ENCODE data around the gene ADRM1.

ADRM1 gene

DNA sequence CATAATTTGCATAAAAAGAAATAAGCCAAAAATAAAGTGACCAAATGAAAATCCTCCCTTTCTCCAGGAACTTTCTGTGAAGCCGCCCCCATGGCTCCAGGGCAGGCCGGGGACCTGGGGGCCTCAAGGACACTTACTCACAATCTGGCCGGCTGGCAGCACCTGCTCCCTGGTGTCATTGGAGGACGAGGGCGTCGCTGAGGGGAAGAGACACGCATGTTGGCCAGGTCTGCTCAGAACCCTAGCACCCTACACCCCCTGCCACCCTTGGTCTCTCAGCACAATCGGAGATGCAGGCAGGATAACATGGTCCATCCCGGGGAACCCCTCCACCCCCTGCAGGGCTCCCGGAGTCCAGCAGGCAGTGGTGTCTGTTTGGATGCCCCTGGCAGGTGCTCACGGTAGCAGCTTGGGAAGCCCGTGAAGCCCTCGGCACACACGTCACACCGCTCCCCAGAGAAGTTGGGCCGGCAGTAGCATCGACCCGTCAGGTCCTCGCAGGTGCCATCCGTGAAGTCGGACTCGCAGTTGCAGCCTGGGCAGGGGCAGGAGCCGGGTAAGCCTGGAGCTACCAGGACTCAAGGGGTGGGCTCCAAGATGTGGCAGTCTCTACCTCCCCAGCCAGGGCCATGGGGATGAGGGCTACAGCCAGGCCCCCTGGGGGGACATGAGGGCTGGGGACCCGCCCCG lies 43.0 kb downstream of the ADRM1 start:
- no peak for DNase-seq

DNA sequence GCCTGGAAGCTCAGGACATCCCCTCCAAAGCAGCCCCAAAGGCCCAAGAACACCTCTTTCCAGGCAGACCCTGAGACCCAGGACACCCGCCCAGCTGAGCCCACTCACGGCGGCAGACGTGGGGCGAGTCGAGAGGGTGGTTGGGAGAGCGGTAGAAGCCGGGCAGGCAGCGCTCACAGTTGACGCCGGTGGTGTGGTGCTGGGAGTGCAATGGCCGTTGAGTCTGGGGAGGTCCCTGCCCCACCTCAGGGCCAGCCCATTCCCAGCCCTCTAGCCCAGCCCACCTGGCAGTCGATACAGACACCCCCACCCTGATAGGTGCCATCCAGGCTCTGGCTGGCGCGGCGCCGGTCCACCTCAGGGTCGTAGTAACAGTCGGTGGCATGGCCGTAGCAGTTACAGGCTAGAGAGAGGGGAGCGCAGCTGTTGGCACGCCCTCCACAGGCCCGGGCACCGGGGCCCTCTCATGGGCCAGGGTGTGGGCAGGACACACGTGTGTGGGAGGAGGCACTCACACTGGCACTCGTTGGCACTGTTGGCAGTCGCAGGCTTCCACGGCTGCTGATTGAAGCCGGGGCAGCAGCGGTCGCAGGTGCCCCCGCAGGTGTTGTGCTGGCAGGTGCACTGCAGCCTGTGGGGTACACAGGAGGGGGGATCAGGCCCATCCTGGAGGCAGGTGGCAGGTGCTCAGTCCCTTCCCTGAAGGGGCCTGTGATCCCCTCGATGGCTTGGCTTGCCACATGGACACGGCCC lies 43.8 kb downstream of the ADRM1 start:
- DNase-seq: no peak

DNA sequence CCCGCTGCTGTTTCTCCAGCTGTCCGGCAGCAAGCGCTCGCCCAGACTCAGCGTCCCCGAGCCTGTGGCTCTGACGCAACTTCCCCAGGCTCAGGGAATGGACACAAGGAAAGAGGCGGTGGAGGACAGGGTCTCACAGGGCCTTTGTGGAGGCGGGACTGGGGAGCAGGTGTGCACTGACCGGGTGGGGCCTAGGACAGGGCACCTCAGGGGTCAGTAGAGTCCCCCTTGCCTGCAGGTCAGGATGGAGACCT lies 44.3 kb downstream of the ADRM1 start:
- no peak for DNase-seq

DNA sequence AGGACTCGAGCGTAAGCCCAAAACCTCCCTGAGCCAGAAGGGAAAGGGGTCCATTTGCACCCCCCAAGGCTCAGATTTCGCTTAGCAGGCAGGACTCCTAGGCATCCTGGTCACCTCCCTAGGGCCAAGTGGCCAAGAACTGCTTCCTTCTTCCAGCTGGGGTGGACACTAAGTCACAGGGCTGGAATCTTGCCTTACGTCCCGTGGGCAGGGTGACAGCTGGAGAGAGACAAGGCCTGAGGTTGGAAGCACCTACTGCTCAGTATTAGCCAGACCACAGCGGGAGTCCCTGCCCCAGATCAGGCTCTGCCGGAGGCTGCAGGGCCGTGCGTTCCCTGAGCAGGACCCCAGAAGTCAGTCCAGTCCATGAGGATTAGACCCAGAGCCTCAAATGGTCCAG lies 44.6 kb downstream of the ADRM1 start:
- DNase-seq: no peak

DNA sequence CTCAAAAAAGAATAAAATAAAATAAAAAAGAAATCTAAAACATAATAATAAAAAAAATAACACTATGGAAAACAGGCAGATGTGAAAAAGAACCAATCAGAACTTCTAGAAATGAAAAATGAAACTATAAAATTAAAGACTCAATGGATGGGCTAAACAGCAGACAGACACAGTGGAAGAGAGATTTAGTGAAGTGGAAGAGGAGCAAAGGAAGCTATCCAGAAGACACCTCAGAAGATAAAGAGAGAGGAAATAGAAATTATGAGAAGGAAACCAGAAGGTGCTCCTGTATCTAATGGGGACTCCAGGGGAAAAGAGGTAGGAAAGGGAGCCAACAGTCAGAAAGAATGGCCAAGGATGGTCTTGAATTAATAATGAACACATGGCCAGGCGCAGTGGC lies 45.8 kb downstream of the ADRM1 start:
- DNase-seq: no peak

DNA sequence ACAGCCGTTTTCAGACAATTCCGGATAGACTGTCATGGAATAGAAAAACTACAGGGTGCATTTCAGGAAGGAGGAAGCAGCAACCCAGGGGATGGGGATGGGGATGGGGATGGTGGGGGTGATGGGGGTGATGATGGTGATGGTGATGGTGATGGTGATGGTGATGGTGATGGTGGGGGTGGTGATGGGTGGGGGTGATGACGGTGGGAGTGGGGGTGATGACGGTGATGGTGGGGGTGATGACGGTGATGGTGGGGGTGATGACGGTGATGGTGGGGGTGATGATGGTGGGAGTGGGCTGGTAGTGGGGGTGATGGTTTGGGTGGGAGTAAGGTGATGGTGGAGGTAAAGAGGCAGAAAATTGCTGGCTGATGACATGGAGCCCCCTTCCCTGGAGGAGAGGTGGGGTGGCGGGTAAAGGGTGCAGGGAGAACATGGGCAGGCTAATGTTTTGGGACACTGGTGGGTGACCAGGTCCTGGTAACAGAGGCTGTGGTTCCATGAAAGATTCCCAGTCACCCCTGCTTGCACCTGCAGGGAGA lies 46.8 kb downstream of the ADRM1 start:
- DNase-seq: no peak

DNA sequence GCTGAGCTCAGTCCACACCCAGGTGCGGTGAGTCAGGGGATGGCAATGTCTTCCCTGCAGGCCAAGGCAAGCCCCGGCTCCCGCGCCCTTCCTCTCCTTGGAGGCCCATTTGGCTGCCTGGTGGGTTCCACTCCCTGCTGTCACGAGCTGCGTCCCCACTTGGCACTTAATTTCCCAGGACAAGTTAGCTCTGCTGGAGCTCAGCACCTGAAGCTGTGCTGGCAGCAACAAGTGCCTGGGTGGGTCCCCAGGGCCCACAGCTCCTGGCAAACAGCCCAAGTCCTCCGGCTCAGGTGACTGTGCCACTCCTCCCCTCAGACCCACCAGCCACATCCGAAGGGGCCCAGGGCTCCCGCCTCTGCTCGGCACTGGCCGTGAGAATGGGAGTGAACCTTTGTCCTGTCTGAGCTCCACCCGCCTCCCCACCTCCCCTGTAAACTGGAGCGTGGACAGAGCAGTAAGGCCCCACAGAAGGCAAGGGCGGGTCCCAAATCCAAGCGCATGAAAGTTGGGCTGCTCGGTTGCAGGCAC lies 47.4 kb downstream of the ADRM1 start:
- DNase-seq: no peak

DNA sequence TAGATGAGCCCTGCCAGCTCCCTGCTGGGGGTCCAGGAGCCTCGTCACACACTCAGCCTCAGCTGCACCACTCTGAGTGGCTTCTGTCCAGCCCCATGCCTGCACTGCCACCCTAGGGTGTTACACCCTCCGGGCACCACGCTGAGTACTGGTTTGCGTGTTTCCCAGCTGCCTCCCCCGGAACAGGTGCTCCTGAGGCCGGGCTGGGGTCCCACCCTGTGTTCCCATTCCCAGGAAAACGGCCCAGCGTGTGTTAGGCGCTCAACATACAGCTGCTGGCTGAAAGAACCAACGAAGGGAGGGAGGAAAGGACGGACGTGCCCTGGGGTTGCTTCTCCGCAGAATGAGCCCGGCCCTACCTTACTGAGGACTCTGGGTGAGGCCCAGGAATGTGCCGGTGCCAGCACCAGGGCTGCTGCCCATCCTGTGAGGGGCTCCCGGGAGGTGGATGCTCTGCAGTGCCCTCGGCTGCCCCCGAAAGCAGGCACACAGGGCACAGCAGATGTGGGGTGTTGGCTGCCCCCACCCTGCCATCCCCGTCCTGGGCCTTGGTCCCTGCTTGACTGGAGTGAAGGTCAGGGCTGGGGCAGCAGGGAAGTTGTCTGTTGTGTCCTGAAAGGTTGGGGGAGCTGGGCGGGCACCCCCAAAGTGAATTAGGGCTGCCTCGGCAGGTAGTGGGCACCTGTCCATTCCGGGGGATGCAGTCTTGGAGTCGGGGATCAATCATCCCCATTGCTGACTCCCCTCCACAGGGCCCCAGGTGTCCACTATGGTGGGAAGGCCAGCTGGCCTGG lies 48.0 kb downstream of the ADRM1 start:
- DNase-seq: no peak

DNA sequence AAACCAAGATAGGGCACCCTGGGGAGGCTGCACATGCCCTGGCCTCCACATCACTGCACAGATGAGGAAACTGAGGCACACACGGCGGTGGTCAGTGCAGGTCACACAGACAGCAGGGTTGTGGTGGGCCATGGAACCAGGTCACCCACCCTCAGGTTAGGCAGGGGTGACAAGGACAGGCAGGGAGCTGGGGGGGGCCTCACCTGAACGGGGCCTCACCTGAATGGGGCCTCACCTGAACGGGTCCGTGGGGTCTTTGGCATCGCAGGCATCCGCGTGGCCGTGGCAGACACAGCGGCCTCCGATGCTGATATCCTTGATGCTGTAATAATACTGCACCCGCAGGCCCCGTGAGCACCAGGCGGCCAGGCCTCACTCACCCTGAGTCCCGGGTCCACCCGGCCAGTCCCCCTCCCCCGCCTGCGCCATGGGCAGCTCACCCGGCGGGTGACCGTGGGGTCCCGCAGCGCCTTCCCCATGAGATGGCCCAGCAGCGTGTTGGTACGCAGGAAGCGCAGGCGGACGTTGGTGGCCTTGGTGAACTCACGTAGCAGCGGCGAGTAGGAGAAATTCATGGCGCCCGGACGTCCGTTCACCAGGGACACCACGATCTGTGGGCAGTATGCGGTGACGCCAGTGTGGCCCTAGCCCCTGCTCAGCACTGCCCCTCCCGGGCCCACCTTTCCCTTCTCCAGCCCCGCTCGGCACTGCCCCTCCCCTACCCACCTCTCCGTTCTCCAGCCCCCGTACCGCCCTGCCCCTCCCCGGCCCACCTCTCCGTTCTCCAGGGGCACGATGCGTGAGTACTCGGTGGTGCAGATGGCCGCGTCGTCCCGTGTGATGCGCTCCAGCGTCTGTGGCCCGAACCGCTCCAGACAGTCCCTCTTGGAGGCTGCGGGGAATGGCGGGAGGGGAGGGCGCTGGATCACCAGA lies 48.9 kb downstream of the ADRM1 start:
- DNase-seq: no peak

DNA sequence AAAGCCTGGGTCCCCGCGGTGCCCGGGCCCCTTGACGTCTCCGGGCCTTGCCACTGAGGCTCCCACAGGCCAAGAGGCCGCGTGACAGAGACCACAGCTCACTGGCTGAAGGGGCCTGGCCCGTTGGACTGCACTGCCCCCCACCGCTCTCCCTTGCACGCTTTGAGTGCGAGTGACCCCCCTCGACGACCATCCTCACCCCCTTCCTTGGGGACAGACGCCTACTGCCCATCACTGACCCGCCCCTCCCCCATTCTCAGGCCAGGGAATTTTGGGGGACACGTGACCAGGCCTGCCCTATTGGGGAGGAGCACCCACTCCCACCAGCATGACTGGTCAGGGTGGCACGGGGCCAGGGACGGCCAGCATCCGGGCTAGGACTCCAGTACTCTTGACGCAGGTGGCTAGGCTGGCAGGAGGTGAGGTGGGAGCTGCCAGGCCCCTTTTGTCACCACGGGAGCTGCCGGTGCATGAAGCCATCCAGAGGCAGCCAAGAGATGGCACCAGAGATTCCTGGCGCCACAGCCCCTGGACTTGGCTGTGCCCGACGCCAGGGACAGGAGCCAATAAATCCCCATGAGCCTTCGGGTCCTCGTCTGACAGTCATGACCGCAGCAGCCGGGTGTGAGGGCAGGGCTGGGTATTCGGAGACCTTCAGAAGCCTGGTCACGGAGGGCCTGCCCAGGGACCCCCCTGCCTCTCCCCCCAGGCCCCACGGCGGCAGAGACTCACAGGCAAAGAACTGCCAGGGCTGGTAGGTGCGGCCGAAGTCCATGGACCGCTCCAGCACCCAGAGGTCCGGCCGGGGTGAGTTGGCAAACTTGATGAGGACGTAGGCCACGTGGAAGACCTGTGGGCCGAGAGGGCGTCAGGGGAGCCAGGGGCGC lies 49.8 kb downstream of the ADRM1 start:
- peak; percentile 82 to 97 for DNase-seq

DNA sequence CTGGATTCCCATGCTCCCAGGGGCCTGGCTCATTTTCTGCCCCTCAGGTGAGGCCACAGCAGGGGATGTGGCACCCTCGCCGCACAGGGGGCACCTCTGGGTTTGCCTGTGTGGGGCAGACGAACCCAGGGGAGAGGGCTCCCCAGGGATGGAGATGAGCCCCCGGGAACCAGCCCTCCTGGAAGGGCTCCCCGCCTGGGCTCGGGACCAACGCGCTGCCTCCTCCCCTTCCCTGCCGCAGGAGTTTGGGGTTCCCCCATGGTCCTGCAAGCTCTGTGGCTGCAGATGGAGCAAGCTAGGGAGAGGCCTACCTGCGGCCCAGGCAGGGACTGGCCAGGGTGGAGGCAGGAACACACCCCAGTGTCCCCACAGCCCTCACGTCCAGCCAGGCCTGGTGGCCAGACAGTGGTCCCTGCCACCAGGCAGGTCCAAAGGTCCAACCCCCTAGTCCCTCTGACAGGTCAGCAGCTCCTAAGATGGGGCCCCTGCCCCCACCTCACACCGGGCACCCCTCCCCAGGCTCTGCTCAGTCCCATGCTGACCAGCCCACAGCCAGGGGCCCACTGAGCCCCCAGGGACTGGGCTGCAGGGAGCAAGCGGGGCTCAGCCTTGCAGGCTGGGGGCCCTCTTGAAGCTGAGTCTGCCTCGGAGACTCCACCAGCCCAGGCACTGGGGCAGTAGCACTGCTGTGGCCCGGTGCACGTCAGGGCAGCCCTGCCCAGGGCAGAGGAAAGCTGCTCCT lies 50.7 kb downstream of the ADRM1 start:
- no peak for DNase-seq

DNA sequence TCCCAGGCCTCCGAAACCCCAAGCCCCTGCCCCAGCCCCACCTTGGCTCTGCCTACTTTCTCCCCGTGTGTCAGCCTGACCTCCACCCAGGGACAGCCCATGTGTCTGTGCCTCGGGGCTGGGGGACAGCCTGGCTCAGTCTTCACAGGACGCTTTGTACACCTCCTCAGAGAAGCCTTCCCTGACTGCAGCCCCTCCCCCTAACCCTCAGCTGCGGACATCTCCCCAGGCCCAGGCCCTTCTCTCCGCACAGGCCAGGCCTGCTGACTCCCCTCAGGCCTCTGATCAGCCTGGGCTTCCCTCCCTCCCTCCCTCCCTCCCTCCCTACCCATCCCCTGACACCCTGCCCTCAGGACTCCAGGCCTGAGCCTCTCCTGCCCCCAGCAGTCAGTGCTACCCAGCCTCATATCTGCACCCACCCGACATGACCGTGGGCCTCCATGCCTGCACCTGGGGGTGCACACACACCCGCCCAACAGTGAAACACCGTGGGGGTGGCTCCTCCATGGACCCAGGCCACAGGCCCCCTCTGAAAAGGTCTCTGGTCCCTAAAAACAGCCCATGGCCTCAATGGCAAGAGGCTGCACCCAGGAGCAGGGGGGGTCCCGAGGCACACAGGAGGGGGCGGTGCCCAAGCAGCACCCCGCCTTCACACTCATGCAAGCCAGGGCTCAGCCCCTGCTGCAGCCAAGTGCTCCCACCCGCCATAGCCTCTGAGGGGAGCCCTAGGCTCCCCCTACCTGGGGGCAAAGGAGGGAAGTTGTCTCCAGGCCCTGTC lies 51.4 kb downstream of the ADRM1 start:
- no peak for DNase-seq

DNA sequence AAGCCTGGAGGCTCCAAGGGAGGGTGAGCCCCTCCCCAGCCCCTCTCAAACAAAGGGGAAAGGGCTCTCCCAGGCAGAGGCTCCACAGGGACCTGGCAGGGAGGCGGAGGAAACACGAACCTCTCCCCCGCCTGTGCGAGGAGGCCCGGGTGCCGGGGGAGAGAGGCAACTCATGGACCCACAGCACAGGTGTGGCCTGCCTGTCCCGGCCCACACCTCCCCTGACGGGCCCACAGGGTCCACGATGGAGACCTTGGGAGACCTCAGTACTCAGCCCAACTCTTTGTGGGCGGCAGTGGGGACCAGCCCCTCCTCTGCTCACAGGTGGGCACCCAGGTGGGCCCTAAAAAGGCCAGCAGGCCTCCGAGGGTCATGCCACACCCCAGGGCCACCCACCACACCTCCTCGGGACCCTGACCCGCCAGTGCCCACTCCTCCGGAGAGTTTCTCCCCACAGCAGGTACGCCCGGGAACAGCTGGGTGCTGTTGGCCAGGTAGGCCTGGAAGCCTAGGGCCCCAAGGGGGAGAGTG lies 52.1 kb downstream of the ADRM1 start:
- no peak for DNase-seq

DNA sequence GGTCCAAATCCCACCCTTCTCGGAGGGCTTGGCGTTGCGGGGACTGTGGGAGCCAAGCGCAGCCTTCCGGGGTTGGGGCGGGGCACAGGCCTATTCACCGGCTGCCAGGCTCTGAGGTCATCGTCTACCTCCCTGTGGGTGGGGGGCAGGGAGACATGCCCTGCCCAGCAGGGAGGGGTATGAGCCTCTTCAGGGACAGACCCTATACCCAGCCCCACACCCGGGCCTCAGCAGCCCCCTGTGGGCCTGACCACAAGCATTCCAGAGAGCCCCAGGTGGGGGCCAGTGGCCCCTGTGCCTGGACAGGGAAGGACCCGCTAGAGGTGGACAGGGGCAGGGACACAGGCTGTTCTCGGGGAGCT lies 52.7 kb downstream of the ADRM1 start:
- no peak for DNase-seq

DNA sequence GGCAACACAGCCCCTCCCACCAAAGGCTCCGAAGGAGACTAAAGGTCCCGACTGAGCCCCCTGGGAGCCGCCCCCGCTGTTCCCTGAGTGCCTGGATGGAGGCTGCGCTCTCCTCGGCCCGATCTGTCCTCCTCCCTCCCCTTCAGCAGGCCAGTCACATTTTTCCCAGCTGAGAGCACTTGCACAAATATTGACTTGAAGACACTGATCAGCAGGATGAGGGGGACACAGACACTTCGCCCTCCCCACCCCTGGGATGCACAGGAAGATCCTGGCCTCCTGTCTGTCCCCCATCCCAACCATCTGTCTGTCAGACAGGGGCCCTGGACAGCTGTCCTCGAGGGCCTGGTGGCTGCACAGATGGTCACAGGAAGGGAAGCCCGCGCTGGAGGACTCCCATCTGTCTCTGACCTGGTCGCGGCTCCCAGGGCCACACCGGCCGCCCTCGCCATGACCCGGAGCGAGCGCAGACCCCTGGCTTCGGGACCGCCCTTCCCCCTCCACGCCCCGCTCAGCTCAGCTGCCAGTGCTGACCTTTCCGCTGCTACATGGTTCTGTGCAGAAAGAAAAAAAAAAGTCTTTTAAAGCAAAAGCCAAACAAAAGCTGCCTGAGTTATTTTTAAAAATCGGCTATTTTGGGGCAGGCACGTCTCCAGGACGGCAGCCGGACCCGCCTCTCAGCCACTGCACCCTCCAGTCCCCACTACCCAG lies 53.2 kb downstream of the ADRM1 start:
- no peak for DNase-seq

DNA sequence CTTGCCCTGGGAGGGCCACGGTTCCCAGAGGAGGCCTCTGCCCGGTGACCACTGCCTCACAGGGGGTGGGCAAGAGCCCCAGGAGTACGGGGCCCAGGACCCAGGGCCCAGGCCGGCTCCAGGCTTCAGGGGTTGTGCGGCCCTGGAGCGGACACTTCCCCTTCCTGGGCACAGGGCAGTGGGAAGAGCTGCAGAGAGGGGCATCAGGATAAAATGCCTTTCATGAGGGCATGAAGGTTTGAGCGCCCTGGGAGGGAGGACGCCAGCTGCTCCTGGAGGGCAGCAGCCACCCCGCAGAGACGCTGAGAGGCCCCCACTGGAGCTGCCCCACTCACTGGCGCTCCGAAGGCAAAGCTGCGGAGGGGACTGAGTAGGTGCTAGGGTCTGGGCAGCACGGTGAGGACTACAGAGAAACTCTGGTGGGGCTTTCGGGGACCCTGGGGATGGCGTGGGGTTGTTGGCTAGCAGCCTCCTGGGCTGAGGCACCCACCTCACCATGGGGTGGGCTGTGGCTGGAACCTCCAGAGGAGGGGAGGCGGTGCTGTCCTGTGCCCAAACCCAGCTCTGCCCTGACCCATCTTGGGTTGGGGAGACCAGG lies 53.9 kb downstream of the ADRM1 start:
- no peak for DNase-seq

DNA sequence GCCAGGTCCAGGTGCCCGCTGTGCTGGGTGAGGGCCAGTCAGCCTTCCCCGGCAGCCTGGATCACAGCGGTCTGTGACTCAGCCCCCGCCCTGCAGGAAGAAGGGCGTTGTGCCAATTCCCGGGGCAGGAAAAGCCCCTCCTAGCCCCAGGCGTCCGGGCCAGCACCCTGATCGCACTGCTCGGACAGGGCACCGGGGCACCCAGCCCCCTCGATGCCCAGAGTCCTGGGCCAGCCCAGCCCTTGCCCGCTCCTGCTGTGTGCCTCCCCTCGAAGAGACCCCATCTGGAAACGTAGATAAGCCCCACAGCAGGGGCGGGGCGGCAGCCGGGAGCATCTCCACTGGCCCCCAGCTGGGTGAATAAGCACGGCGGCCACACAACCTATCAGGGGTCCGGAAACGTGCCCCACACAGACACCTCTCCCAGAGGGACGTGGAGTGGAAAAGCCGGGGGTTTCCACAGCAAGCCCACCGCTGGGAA lies 54.4 kb downstream of the ADRM1 start:
- no peak for DNase-seq

DNA sequence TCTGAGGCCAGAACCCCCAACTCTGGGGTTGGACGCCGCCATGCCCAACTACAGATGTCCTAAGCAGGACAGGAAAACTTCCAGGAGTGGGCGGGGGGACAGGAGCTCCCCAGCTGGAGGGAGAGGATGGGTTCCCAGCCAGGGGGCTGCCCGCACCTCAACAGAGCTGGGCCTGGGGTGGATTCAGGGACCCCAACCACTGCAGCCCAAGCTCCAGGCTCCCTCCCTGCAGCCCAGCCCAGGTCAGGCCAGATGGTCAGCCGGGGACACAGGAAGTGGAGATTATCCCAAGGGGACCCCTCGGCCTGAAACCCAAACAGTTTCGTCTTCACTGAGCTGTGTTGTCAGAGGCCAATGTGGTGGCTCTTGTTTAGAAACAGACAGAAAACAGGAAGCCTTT lies 54.9 kb downstream of the ADRM1 start:
- DNase-seq: no peak
